HG02884 (cell line): Measurements from ENCODE around the gene RNF112.

ENCODE experiments used
- ATAC-seq: cut with Tn5 transposase; IDR thresholded peaks from one replicate; pipeline ENCODE4 v1.9.1; 2021; ENCODE audit warnings: mild to moderate bottlenecking, moderate library complexity; ENCODE audit not compliant: unreplicated experiment

RNF112 gene

GRCh38 chr17:19387921-19388521 lies 23.0 kb upstream of the RNF112 start:
- no peak for ATAC-seq

GRCh38 chr17:19388791-19389785 lies 21.9 kb upstream of the RNF112 start:
- no peak for ATAC-seq

- ATAC-seq = no peak
These were observed 20.1 kb upstream of the RNF112 start for GRCh38 chr17:19390951-19391350.

GRCh38 chr17:19391432-19391831 lies 19.6 kb upstream of the RNF112 start:
- no peak for ATAC-seq

GRCh38 chr17:19392303-19392702 lies 18.7 kb upstream of the RNF112 start:
- no peak for ATAC-seq

GRCh38 chr17:19397556-19398041 lies 13.4 kb upstream of the RNF112 start:
- no peak for ATAC-seq

GRCh38 chr17:19398301-19399181 lies 12.5 kb upstream of the RNF112 start:
- ATAC-seq = no peak

- ATAC-seq = no peak
These were observed 11.1 kb upstream of the RNF112 start for GRCh38 chr17:19399750-19400450.

- ATAC-seq = no peak
These were observed 9.6 kb upstream of the RNF112 start for GRCh38 chr17:19401321-19402010.

GRCh38 chr17:19402171-19402570 lies 8.9 kb upstream of the RNF112 start:
- ATAC-seq = no peak

GRCh38 chr17:19403021-19403420 lies 8.0 kb upstream of the RNF112 start:
- no peak for ATAC-seq

- ATAC-seq = no peak
These were observed 6.8 kb upstream of the RNF112 start for GRCh38 chr17:19404264-19404663.

GRCh38 chr17:19405114-19405513 lies 5.9 kb upstream of the RNF112 start:
- ATAC-seq = no peak

- ATAC-seq = no peak
These were observed 3.3 kb upstream of the RNF112 start for GRCh38 chr17:19407601-19408345.

GRCh38 chr17:19408346-19408710 lies 2.7 kb upstream of the RNF112 start:
- no peak for ATAC-seq

- no peak for ATAC-seq
These were observed 2.0 kb upstream of the RNF112 start for GRCh38 chr17:19409066-19409465.

- ATAC-seq = no peak
These were observed 1.5 kb upstream of the RNF112 start for GRCh38 chr17:19409509-19409908.

GRCh38 chr17:19410091-19410490 lies 941 bp upstream of the RNF112 start:
- ATAC-seq = no peak

GRCh38 chr17:19411631-19412030 lies 599 bp downstream of the RNF112 start:
- no peak for ATAC-seq
